Epithelial cell of esophagus (primary cell): ENCODE data around the gene WIPF2.
"Not testable (repeated sequence)": the region's sequence is repeated elsewhere in the genome, so short reads cannot be mapped to it uniquely, and the experiment has no call there.

Experiments
- DNase-seq: peaks from one replicate; pipeline ENCODE4 v3.0.0; 2010; ENCODE audit warnings: low read depth
- H3K4me3 ChIP-seq: 2 replicates; pipeline ENCODE4 v1.5.1; 2011; ENCODE audit warnings: mild to moderate bottlenecking, low read length, control low read depth
- CTCF ChIP-seq: IDR thresholded peaks from 2 replicates; pipeline ENCODE4 v1.5.1; 2011; ENCODE audit warnings: low read depth, mild to moderate bottlenecking, low read length, control low read depth, inconsistent platforms; ENCODE audit not compliant: insufficient read depth; ENCODE audit errors: missing control alignments

The WIPF2 gene

GRCh38 chr17:40298726-40299125 is 79.6 kb downstream of the WIPF2 start:
- DNase-seq, result no peak
- H3K4me3 ChIP-seq, result no peak overlapping the region
- TF ChIP-seq CTCF, result no peak

- H3K4me3 ChIP-seq, DNase-seq: not testable (repeated sequence)
Observed at GRCh38 chr17:40299159-40299757, 80.2 kb downstream of the WIPF2 start.

DNA sequence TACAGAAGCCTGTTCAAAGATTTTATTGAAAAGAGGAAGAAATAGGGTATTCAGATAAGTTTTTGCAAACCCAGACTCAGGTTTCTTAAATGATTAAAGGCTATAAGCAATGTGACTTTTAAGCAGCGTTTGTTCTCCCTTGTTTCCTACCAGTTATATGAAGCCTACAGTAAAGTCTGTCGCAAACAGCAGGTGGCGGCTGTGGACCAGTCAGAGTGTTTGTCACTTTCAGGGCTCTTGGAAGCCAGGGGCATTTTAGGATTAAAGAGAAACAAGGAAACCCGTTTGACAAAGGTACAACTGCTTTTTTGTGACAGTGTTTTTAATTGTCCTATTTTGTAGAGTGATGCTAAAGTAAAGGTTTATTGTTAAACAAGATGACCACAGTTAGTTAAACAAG is 82.2 kb downstream of the WIPF2 start:
- peak; percentile 33 for TF ChIP-seq CTCF
- H3K4me3 ChIP-seq, result no peak overlapping the region
- peak; percentile 43 for DNase-seq

- DNase-seq, result peak; percentile 70
- no peak overlapping the region for H3K4me3 ChIP-seq
- TF ChIP-seq CTCF, result peak; percentile 73
Observed at GRCh38 chr17:40303009-40303657, 84.0 kb downstream of the WIPF2 start.

- peak; percentile 64 for DNase-seq
- no peak for TF ChIP-seq CTCF
- no peak overlapping the region for H3K4me3 ChIP-seq
Observed at GRCh38 chr17:40303708-40304551, 84.8 kb downstream of the WIPF2 start.

- not testable (repeated sequence) for H3K4me3 ChIP-seq, DNase-seq
Observed at GRCh38 chr17:40304552-40304863, 85.4 kb downstream of the WIPF2 start.

DNA sequence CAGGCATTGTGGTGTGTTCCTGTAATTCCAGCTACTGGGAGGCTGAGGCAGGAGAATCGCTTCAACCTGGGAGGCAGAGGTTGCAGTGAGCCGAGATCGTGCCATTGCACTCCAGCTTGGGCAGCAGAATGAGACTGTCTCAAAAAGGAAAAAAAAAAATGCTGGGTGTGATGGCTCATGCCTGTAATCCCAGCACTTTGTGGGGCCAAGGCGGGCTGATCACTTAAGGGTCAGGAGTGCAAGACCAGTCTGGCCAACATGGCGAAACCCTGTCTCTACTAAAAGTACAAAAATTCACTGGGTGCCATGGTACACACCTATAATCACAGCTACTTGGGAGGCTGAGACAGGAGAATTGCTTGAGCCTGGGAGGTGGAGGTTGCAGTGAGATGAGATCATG is 85.8 kb downstream of the WIPF2 start:
- DNase-seq, H3K4me3 ChIP-seq: not testable (repeated sequence)

DNA sequence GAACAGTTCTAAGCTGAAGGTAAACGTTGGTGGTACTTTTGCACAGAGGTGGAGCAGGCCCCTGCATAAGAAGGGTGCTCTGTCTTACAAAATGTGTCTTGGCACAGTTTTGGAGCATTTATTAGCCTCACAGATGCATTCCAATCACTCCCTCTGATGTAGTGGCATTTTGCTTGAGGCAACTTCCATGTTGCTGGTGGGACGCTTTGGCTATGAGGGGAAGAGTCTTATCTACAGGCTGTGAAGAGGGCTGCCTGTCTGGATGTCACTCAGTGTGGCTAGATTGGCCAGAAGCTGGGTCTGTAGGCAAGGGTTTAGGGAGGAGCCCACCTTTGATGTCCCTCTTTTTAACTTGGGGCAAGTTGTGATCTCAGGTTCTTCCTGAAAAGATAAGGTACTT is 87.3 kb downstream of the WIPF2 start:
- no peak for DNase-seq
- H3K4me3 ChIP-seq, result no peak overlapping the region
- TF ChIP-seq CTCF, result no peak
